Lower leg skin (tissue), 4 donors: ENCODE data around the gene MBD6. TPM values are rescaled to one million over a fixed set of nuclear protein-coding genes. Genes with fewer than 3 reads are reported as not detected.

Source experiments
- DNase-seq, 2 donors: peaks; one replicate each; pipeline ENCODE4 v3.0.0-alpha.2; 2019; ENCODE audit warnings: low spot score in 2 of 2
- H3K4me3 ChIP-seq: fragments of 200-600 bp; sonication (generic); 2 replicates; pipeline ENCODE4 v1.5.1; 2017; ENCODE audit warnings: mild to moderate bottlenecking, low read depth; ENCODE audit not compliant: poor library complexity, severe bottlenecking
- POLR2A ChIP-seq, 2 donors: fragments of 450-650 bp; IDR thresholded peaks; one replicate each; pipeline ENCODE4 v1.6.1; 2016 to 2017; ENCODE audit warnings: antibody characterized with exemption in 2 of 2, mild to moderate bottlenecking in 1 of 2, moderate library complexity in 1 of 2
- WGBS, 2 donors: methylation state at CpG; one replicate each; pipeline ENCODE4 v1.1.5; 2018; 5-methylcytosine and 5-hydroxymethylcytosine counted together
- intact Hi-C: fragments of 100-400 bp; cut with DNase I; formaldehyde crosslinking; loops from one replicate; pipeline ENCODE4 v1.15.0; 2023; ENCODE audit warnings: low total_unique reads
- total RNA-seq, 4 donors: library from RNA; depleted of rRNA; stranded (reverse); fragments of >200 nt; gene quantifications; one replicate each; pipeline ENCODE4 v1.1.0, GENCODE V29; 2016
- TF ChIP-seq, protein P1 (sequence below), 3 donors: fragments of 450-650 bp; IDR thresholded peaks; one replicate each; pipeline ENCODE4 v1.5.1; 2016; ENCODE audit warnings: antibody characterized with exemption in 3 of 3, mild to moderate bottlenecking in 3 of 3, moderate library complexity in 2 of 3

The MBD6 gene
- total RNA-seq, 4 donors from 2014 or later: 13.8 to 50.4 (median 26.5) TPM

DNA sequence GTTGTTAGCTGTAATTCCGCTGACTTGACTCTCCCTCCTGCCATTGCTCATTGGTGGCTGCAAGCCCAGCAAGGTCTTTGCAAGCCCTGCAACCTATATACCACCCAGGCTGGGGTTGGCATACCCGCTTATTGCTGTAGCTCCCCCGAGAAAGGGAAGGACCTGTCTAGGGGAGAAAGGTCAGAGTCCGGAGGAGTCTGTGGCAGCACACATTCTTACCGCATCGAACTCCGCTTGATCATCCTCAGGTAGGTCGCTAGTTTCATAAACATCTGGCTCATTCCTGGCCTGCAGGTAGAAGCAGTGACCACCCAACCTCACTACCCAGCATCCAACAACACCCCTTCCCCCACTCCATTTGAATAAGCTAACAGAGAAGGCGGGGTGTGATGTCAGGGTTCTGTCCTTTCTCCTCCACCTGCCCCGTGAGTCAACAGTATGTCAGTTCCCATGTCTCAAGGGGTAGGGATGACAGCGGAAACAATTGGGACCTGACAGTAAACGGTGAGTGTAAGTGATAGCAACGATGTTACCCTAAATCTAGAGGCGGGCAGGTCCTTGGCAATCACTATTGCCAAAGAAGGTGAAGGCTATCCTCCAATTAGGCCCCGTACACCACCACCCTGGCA is 23.3 kb downstream of the MBD6 start:
- DNase-seq: no peak
- intact Hi-C loops: no loop called here
- 62 to 65% methylated on average over 14 to 15 of the region's 15 CpGs for WGBS, 2 donors
- TF ChIP-seq POLR2A (IDR thresholded peaks at IDR 0.05): no peak
- TF ChIP-seq, protein P1, sequence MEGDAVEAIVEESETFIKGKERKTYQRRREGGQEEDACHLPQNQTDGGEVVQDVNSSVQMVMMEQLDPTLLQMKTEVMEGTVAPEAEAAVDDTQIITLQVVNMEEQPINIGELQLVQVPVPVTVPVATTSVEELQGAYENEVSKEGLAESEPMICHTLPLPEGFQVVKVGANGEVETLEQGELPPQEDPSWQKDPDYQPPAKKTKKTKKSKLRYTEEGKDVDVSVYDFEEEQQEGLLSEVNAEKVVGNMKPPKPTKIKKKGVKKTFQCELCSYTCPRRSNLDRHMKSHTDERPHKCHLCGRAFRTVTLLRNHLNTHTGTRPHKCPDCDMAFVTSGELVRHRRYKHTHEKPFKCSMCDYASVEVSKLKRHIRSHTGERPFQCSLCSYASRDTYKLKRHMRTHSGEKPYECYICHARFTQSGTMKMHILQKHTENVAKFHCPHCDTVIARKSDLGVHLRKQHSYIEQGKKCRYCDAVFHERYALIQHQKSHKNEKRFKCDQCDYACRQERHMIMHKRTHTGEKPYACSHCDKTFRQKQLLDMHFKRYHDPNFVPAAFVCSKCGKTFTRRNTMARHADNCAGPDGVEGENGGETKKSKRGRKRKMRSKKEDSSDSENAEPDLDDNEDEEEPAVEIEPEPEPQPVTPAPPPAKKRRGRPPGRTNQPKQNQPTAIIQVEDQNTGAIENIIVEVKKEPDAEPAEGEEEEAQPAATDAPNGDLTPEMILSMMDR (IDR thresholded peaks at IDR 0.05): no peak
- peak overlapping the region; percentile 81 for H3K4me3 ChIP-seq

DNA sequence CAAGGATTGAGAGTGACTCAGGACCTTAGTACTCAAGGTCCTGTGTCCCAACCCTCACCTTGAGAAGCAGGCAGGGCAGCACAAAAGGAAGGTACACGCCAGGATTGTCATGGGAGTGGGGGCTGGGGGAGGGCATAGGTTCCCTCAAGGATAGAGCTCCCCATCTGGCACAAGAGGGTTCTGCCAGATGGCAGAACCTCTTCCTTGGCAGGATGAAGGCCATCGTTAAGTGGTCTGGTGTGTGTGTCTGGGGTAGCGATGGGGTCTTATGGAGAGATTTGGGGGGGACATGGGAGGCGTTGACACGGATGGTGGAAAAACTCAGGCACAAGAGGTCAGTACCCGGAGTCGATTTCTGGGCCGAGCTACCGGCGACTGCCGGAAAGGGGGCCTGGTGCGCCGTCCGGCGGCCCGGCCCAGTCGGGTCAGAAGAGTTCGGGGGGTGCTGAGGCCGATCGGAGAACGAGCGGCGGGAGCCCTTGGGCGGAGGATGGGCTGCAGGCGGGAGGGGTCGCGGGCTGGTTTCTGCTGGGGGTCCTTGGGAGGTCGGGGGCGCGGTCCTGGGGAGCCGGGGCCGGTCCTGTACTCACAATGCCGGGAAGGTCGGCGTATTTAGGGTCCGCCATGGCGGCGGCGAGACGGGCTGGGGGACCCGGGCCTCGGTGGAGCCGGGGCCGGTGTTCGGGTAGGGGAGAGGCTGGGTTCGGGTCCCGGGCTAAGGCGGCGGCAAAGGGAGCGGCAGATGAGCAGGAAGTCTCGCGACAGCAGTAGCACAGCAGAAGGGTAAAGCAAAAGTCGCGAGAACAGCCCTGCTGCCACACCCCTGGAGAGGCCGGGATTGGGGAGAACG is 24.0 kb downstream of the MBD6 start, which contains the start of gene DCTN2:
Gene DCTN2 (minus strand): TSS at position 755 of the 850 bp plus-strand sequence. CDS start 129 bp downstream, at position 626.
- TF ChIP-seq POLR2A (IDR thresholded peaks at IDR 0.05): no peak
- TF ChIP-seq, protein P1 (IDR thresholded peaks at IDR 0.05): no peak
- DNase-seq: peak; percentile 97 to 99
- 1% methylated on average over 53 to 54 of the region's 56 CpGs for WGBS, 2 donors
- intact Hi-C loops: no loop called here
- H3K4me3 ChIP-seq: peak within 1 kb of the TSS; percentile 81

DNA sequence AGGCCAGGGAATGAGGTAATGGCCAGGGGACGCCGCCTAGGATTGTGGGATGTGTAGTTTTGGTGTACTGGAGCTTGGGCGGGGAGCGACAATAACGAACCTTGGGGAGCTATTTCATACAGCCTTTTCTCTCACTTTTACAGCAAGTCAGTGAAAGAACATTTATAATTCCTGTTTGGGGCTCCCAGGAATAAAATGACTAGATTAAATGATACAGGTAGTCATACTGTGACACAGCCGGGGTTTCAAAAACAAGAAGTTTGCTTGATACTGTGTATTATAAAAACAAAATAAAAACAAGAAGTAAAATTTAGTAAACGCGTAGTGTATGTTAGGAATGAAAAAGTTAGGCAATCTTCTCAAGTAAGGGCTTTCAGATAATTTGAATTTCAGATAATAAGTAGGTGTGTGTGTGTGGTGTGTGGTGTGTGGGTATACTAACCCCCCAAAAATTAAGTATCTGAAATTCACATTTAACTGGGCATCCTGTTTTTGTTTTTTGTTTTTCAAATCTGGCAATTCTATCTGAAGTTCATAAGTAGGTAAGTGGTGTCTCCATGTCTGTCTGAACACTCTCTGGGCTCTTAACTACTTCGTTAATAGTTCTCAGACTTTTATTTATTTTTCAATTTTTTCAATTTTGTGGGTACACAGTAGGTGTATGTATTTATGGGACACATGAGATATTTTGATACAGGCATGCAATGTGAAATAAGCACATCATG is 24.8 kb downstream of the MBD6 start:
- 21 to 23% methylated on average over 9 of the region's 9 CpGs for WGBS, 2 donors
- no peak for DNase-seq
- TF ChIP-seq, protein P1 (IDR thresholded peaks at IDR 0.05): no peak
- TF ChIP-seq POLR2A (IDR thresholded peaks at IDR 0.05): no peak
- no peak overlapping the region for H3K4me3 ChIP-seq
- intact Hi-C loops: no loop called here

DNA sequence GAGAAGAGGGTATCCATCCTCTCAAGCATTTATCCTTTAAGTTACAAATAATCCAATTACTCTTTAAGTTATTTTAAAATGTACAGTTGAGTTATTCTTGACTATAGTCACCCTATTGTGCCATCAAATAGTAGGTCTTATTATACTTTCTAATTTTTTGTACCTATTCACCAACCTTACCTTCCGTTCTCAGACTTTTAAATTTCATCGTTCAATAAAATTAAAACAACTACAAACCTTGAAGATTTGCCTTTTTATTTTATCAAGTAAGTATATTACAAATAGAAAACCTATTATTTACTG is 25.3 kb downstream of the MBD6 start:
- 92 to 99% methylated on average over 2 of the region's 2 CpGs for WGBS, 2 donors
- intact Hi-C loops: no loop called here
- TF ChIP-seq, protein P1 (IDR thresholded peaks at IDR 0.05): no peak
- TF ChIP-seq POLR2A (IDR thresholded peaks at IDR 0.05): no peak
- H3K4me3 ChIP-seq: no peak overlapping the region
- DNase-seq: no peak

DNA sequence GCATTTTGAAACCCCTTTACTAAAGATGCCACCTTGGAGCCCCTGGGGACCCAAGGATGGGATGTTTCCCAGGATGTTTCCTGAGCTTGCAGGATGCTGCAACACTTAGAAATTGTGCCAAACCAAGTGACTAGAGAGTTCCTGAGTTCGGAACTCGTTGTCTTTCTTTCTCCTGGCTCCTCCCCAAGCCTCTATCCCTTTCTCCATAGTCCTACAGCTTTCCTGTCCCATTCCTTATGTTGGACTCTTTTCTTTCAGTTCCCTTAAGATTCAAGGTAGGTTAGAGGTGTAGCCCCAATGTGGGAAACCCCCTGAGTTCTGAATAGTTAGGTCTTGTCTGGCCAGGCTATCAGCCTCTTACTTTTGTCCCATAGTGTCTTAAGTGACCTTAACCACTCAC is 25.9 kb downstream of the MBD6 start:
- no peak overlapping the region for H3K4me3 ChIP-seq
- no peak for DNase-seq
- WGBS, 2 donors: 32 to 42% methylated on average over 2 of the region's 2 CpGs
- TF ChIP-seq, protein P1 (IDR thresholded peaks at IDR 0.05): no peak
- no peak for TF ChIP-seq POLR2A (IDR thresholded peaks at IDR 0.05)
- intact Hi-C loops: no loop called here
